ENCODE measurements around the gene CDH26. TPM values are rescaled to one million over a fixed set of nuclear protein-coding genes. Genes with fewer than 3 reads are reported as not detected.
A peak's percentile ranks its signal among the peaks of the same experiment; 100 is the strongest.

CDH26 gene
- total RNA-seq, 2 donors from 2014 or later: 0.26 to 0.33 TPM

- no peaks in the 10 kb centered on the region for H3K36me3 ChIP-seq (replicated peaks in 1 of 2; ENCODE audit: insufficient read depth in 1 of 2, low read depth in 2 of 2)
- H3K27ac ChIP-seq: no peak overlapping the region
- intact Hi-C loops (cut with DNase I): no loop called here
- H3K9me3 ChIP-seq: no peaks in the 10 kb centered on the region
- H3K4me3 ChIP-seq: no peak overlapping the region
- peaks cover 0 to 6% of the 10 kb centered on the region in 2 donors for H3K27me3 ChIP-seq
- DNase-seq (no peak), ATAC-seq (no peak)
- WGBS, 2 donors: 55 to 71% methylated on average over 3 of the region's 3 CpGs
- peaks cover 9% of the 10 kb centered on the region for H3K4me1 ChIP-seq
- TF ChIP-seq POLR2A (IDR thresholded peaks at IDR 0.05) (no peak), CTCF (IDR thresholded peaks at IDR 0.05) (no peak)
Measured at GRCh38 chr20:60051911-60052310, 93.7 kb downstream of the CDH26 start.

DNA sequence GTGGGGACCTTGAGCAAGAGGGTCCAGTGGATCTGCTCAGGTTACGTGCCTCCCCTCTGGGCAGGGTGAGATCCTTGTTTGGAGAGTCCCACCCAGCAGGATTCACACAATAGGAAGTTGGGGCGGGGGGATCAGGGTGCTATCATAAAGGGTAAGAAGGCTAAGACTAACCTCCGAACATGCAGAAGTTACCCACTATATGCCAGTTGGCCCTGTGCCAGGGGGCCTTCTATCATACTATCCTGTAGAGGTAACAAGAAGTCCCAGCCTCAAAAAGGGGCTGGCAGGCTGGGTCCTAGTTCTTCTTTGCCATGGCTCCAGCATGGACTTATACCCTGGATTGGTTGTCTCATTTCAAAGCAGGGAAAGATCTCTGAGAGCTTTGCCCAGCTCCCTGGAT is 94.1 kb downstream of the CDH26 start:
- DNase-seq: peak in 2 of 4 donors; percentile 21
- Histone ChIP-seq H3K27me3 (peaks cover 0 to 6% of the 10 kb centered on the region in 2 donors), H3K36me3 (replicated peaks in 1 of 2; ENCODE audit: insufficient read depth in 1 of 2, low read depth in 2 of 2) (no peaks in the 10 kb centered on the region), H3K9me3 (no peaks in the 10 kb centered on the region), H3K27ac (no peak overlapping the region), H3K4me1 (peaks cover 9% of the 10 kb centered on the region), H3K4me3 (no peak overlapping the region)
- intact Hi-C loops (cut with DNase I): no loop called here
- 54 to 72% methylated on average over 3 of the region's 3 CpGs for WGBS, 2 donors
- no peak for ATAC-seq
- TF ChIP-seq CTCF (IDR thresholded peaks at IDR 0.05) (no peak), POLR2A (IDR thresholded peaks at IDR 0.05) (no peak)

DNA sequence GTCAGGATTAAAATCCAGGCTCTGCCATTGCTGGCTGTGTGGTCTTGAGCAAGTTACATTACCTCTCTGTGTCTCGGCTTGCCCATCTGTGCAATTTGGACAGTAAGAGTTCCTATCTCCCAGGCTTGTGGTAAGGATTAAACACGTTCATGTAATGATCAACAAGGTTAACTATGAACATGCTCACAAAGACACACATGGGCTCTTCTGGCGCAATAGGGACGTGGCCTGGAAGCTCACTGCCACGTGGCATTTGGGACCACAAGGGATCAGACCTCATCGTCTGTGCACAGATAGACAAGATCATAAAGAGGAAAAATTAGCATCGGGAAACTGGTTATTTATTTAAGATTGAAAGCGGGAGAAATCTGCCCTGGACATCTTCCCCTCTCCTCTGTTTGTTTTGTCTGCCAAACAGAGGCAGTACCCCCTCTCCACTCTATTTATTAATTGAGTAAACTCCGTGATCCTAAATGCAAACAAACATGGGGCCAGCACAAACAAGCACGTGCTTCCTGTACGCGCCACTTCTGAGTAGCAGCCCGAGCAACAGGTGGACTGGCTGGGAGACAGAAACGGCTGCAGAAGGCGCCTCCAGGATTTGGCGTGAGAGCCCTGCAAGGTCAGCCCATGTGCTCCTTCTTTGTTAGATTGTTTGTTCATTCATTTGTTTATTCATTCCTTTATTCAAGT is 95.0 kb downstream of the CDH26 start:
- ATAC-seq: no peak
- intact Hi-C loops (cut with DNase I): no loop called here
- no peak overlapping the region for H3K27ac ChIP-seq
- no peaks in the 10 kb centered on the region for H3K9me3 ChIP-seq
- H3K27me3 ChIP-seq: peaks cover 0 to 6% of the 10 kb centered on the region in 2 donors
- H3K36me3 ChIP-seq (replicated peaks in 1 of 2; ENCODE audit: insufficient read depth in 1 of 2, low read depth in 2 of 2): no peaks in the 10 kb centered on the region
- no peak for TF ChIP-seq POLR2A (IDR thresholded peaks at IDR 0.05)
- no peak for TF ChIP-seq CTCF (IDR thresholded peaks at IDR 0.05)
- peaks cover 9% of the 10 kb centered on the region for H3K4me1 ChIP-seq
- 17 to 26% methylated on average over 16 of the region's 16 CpGs for WGBS, 2 donors
- no peak for DNase-seq
- no peak overlapping the region for H3K4me3 ChIP-seq

GRCh38 chr20:60053818-60054190 is 95.6 kb downstream of the CDH26 start:
- Histone ChIP-seq H3K4me1 (peaks cover 9% of the 10 kb centered on the region), H3K4me3 (no peak overlapping the region), H3K9me3 (no peaks in the 10 kb centered on the region), H3K27ac (no peak overlapping the region), H3K36me3 (replicated peaks in 1 of 2; ENCODE audit: insufficient read depth in 1 of 2, low read depth in 2 of 2) (no peaks in the 10 kb centered on the region), H3K27me3 (peaks cover 0 to 6% of the 10 kb centered on the region in 2 donors)
- ATAC-seq: no peak
- TF ChIP-seq CTCF (IDR thresholded peaks at IDR 0.05): no peak
- no peak for TF ChIP-seq POLR2A (IDR thresholded peaks at IDR 0.05)
- intact Hi-C loops (cut with DNase I): no loop called here
- DNase-seq: no peak
- 51 to 52% methylated on average over 4 of the region's 4 CpGs for WGBS, 2 donors

Measured in body of pancreas (tissue), 4 donors.